GM12873 (cell line): ENCODE results near the gene TMA7.

ENCODE experiments used
- TF ChIP-seq, protein P1 (sequence below): IDR thresholded peaks from 2 replicates; pipeline ENCODE4 v1.5.1; 2012; ENCODE audit warnings: low read depth, mild to moderate bottlenecking, moderate library complexity, low read length, control low read depth; ENCODE audit not compliant: insufficient read depth; ENCODE audit errors: missing control alignments

TMA7 gene

DNA sequence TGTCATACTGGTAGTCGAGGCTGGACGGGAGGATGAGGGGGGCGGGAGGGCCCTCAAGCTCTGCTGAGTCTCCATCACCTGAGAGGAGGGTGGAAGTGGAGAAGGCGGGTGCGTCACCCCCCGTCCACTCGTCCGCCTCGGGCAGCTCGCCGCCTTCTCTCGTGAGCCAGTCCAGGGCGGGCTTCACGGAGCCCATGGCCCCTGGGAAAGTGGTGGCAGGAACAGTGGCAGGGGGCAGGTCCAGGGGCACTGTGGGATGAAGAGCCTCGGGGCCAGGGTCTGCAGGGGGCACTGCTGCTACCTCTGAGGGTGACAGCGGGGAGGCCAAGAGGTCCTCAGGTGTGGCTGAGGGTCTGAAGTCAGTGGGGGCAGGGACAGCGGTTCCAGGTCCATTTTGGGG, 20.5 kb upstream of the TMA7 start:
- TF ChIP-seq, protein P1, sequence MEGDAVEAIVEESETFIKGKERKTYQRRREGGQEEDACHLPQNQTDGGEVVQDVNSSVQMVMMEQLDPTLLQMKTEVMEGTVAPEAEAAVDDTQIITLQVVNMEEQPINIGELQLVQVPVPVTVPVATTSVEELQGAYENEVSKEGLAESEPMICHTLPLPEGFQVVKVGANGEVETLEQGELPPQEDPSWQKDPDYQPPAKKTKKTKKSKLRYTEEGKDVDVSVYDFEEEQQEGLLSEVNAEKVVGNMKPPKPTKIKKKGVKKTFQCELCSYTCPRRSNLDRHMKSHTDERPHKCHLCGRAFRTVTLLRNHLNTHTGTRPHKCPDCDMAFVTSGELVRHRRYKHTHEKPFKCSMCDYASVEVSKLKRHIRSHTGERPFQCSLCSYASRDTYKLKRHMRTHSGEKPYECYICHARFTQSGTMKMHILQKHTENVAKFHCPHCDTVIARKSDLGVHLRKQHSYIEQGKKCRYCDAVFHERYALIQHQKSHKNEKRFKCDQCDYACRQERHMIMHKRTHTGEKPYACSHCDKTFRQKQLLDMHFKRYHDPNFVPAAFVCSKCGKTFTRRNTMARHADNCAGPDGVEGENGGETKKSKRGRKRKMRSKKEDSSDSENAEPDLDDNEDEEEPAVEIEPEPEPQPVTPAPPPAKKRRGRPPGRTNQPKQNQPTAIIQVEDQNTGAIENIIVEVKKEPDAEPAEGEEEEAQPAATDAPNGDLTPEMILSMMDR, result no peak

DNA sequence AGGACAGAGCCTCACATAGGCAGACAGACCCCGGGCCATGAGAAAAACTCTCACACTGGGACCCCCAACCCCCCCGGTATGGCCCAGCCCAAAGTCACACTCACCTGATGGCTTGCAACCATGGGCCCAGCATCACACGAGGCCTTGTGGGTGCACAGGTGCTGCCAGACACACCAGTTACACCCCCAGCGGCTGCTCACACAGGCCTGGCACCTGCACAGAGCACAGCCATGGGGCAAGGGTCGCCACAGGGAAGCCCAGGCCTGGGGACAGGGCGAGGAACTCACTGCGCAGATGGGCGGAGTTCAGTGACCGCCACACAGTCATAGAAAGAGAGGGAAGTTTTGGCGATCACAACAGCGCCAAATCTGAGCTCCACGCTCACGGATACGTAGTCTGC, 19.5 kb upstream of the TMA7 start:
- TF ChIP-seq, protein P1, result no peak

DNA sequence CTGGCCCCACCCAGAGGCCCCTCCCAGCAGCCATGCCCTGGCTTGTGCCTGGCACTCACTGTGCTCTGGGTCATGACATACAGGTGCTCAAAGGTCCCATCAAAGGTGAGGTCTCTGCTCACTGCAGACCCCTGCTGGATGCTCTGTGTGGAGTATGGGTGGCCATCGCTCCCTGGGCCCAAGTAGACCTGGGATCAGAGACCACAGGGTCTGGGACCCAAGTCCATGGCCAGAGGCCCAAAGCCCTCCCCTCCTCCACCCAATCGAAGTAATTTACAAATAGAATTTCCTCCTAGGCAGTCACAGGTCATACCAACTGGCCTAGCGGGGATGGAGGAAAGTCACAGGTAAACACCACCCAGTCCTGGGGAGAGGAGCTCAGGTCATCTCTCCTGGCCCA, 17.8 kb upstream of the TMA7 start:
- TF ChIP-seq, protein P1, result peak; percentile 31

DNA sequence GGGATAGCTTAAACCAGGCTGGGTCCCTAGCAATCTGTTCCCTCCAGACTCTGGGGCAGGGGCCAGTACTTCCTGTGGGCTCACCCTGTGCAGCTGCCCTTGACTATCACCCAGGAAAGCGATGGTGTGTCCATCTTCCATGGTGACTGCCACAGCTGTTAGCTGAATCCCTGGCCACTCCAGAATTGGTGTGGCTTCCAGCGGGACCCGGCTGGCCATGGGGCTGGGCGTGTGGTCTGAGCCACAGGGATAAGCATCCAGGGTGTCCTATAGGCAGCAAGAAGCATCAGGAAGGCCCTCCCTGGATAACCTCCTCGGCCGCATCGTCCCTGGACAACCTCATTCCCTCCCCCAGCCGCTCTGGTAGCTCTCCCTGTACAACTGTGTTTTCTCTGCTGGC, 17.4 kb upstream of the TMA7 start:
- TF ChIP-seq, protein P1, result no peak

DNA sequence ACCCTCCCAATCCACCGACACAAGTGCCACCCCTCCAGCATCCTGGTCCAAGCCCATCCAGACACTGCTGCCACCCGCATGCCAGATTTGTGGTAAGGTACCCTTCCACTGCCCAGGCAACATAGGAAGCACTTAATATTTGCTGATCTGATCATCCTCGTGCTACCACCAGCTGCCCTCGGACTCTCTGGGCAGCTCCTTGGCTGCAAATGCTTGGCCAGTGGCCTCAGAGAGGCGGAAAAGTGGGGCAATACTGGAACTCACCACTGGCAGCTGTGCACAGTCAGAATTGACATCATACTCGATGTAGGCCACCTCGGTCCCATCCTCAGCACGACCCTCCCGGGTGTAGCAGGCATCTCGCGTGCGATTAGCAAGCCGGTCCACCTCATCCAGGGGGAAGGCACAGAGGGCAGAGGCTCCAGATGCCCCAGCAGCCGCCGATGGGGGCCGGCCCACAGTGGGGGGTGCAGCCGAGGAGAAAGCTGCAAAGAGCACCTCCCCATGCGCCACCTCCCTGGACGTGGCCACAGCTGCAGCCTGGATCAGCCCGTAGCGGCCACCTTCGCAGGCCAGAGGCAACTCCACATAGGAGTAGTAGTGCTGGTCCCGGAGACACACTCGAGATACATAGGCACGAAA, 16.7 kb upstream of the TMA7 start:
- TF ChIP-seq, protein P1, result no peak

DNA sequence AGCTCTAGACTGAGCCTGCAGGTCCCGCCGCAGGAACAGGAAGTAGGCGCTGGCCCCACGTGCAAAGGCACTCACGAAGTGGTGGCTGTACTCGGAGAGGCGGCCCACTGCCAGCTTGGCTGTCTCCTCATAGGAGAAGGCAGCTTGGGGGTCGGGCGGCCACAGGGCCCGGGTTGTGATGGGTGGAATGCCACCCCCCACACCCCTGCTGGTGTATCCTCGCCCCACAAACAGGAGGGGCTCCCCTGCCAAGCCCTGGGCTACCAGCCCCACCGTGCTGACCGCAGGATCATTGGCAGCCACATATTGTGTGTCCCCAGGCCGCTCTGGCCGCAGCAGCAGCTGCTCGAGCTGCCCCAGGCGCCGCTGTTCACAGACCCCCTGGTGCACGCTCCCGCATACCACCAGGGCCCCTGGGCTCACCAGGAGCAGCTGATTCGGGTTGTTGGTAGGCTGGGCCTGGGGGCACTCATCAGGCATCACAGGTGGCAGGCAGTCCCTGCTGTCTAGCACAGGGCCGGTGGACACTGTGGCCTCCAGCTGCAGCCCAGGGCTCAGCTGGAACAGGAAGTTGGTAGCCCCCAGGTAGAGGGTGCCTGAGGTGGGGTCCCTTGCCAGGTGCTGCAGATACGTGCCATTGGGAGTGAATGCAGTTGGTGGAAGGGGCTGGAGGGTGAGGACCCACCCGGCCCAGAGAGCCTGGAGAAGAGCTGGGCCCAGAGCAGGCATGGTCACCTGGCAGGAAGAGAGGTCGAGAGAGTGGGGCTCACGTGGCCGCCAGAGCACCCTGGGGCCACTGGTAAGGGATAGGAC, 16.0 kb upstream of the TMA7 start:
- TF ChIP-seq, protein P1, result no peak

DNA sequence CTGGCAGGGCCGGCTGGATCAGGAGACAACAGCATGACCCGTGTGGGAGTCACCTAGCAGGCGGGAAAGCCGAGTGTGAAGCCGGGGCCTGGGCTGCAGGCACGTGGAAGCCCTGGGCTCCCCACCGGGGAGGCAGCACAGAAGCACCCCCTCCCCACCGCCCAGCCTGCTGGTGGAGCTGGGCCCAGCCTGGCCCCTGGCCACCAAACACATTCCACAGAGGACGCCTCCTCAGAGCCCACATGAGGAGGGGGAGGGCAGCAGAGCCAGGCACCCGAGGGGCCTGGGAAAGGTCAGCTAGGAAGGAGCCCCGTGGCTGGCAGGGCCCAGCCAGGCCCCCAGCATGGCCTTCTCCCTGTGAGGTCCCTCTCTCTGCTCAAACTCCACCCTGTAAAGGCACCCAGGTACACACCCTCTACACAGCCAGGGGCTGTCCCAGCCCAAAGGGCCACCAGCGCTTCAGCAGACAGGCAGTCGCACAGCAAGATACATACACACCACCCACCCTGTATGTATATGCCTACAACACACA, 14.7 kb upstream of the TMA7 start:
- TF ChIP-seq, protein P1, result no peak
